ENCODE data around the gene C1RL. TPM values are rescaled to one million over a fixed set of nuclear protein-coding genes. Genes with fewer than 3 reads are reported as not detected.

C1RL gene
- total and polyA plus RNA-seq, 12 donors: 4.5 to 24.9 (median 8.1) TPM

- Histone ChIP-seq H3K4me3 (no peak overlapping the region), H3K4me1 (peaks cover 0 to 24% (median 7%) of the 10 kb centered on the region in 9 donors), H3K27ac (no peak overlapping the region), H3K27me3 (no peaks in the 10 kb centered on the region), H3K9me3 (no peaks in the 10 kb centered on the region), H3K36me3 (peaks cover 0 to 40% (median 0%) of the 10 kb centered on the region in 9 donors)
- DNase-seq: no peak
- intact Hi-C loops (cut with DNase I): loop anchor here in 4 of 10 donors (5.0 to 10.0 kb wide), 3 partner anchors 159 to 169 kb away; partner anchors contain the start of genes C12orf57 (in 1 of the 4), PTPN6 (in 1 of the 4) and RNU7-1 (in 1 of the 4)
- no peak for ATAC-seq
- 87% methylated on average over 11 of the region's 11 CpGs for WGBS, 2 donors
- TF ChIP-seq CTCF (IDR thresholded peaks at IDR 0.05): no peak
These were observed 5.0 kb upstream of the C1RL start for GRCh38 chr12:7114008-7114407.

- Histone ChIP-seq H3K27ac (peak overlapping the region in 1 of 10 donors; percentile 36), H3K36me3 (peaks cover 0 to 40% (median 0%) of the 10 kb centered on the region in 9 donors), H3K4me3 (no peak overlapping the region), H3K9me3 (no peaks in the 10 kb centered on the region), H3K27me3 (no peaks in the 10 kb centered on the region), H3K4me1 (peaks cover 0 to 26% (median 9%) of the 10 kb centered on the region in 9 donors)
- WGBS, 2 donors: 24 to 33% methylated on average over 5 of the region's 5 CpGs
- TF ChIP-seq CTCF (IDR thresholded peaks at IDR 0.05): peak; percentile 72 to 93 (median 86)
- ATAC-seq (no peak), DNase-seq (no peak)
- intact Hi-C loops (cut with DNase I): loop anchor here in 5 of 10 donors (2.0 to 10.0 kb wide), 4 partner anchors 53 to 169 kb away; partner anchors contain the start of genes C12orf57 (in 1 of the 5), C1S (in 1 of the 5), PTPN6 (in 1 of the 5) and RNU7-1 (in 1 of the 5)
These were observed 4.4 kb upstream of the C1RL start for GRCh38 chr12:7113389-7113871.

- 80% methylated on average over 4 of the region's 4 CpGs for WGBS, 2 donors
- Histone ChIP-seq H3K4me1 (peaks cover 0 to 39% (median 14%) of the 10 kb centered on the region in 9 donors), H3K4me3 (no peak overlapping the region), H3K27ac (peak overlapping the region in 1 of 10 donors; percentile 36), H3K36me3 (peaks cover 0 to 27% (median 0%) of the 10 kb centered on the region in 9 donors), H3K9me3 (no peaks in the 10 kb centered on the region), H3K27me3 (no peaks in the 10 kb centered on the region)
- intact Hi-C loops (cut with DNase I): loop anchor here in 5 of 10 donors (2.0 to 10.0 kb wide), 4 partner anchors 51 to 167 kb away; partner anchors contain the start of genes C12orf57 (in 1 of the 5), C1S (in 1 of the 5), PTPN6 (in 1 of the 5) and RNU7-1 (in 1 of the 5)
- ATAC-seq (no peak), DNase-seq (no peak)
- TF ChIP-seq CTCF (IDR thresholded peaks at IDR 0.05): no peak
These were observed 3.0 kb upstream of the C1RL start for GRCh38 chr12:7112041-7112440.

- ATAC-seq (no peak), DNase-seq (no peak)
- H3K27ac ChIP-seq: no peak overlapping the region
- no peak for TF ChIP-seq CTCF (IDR thresholded peaks at IDR 0.05)
- no peaks in the 10 kb centered on the region for H3K27me3 ChIP-seq
- peaks cover 0 to 22% (median 0%) of the 10 kb centered on the region in 9 donors for H3K36me3 ChIP-seq
- WGBS, 2 donors: 96% methylated on average over 5 of the region's 5 CpGs
- H3K4me1 ChIP-seq: peaks cover 0 to 44% (median 14%) of the 10 kb centered on the region in 9 donors
- H3K9me3 ChIP-seq: peaks cover 0 to 11% (median 3%) of the 10 kb centered on the region in 11 donors
- intact Hi-C loops (cut with DNase I): loop anchor here in 4 of 10 donors (5.0 to 10.0 kb wide), 3 partner anchors 156 to 166 kb away; partner anchors contain the start of genes C12orf57 (in 1 of the 4), PTPN6 (in 1 of the 4) and RNU7-1 (in 1 of the 4)
- H3K4me3 ChIP-seq: no peak overlapping the region
These were observed 1.6 kb upstream of the C1RL start for GRCh38 chr12:7110661-7111060.

All from heart right ventricle (tissue), 16 donors.